Uterus (tissue), 2 donors: ENCODE data around the gene PALS2.

Source experiments
- CTCF ChIP-seq, 4 experiments: fragments of 200-600 bp in 2 of 4; fragments of 450-650 bp in 2 of 4; sonication (generic) in 2 of 4; IDR thresholded peaks; one replicate each; pipeline ENCODE4 v1.5.1; 2016 to 2019; ENCODE audit warnings: antibody characterized with exemption in 4 of 4, mild to moderate bottlenecking in 2 of 4, moderate library complexity in 1 of 4
- POLR2A ChIP-seq, 2 donors: fragments of 450-650 bp; IDR thresholded peaks; one replicate each; pipeline ENCODE4 v1.6.1; 2016; ENCODE audit warnings: antibody characterized with exemption in 2 of 2, mild to moderate bottlenecking in 1 of 2, moderate library complexity in 1 of 2

GRCh38 chr7:24604630-24605029, 31.4 kb downstream of the PALS2 start:
- no peak for TF ChIP-seq CTCF (IDR thresholded peaks at IDR 0.05)
- no peak for TF ChIP-seq POLR2A (IDR thresholded peaks at IDR 0.05)
